HUES64 (cell line): ENCODE measurements around the gene RAD17.
A peak's percentile ranks its signal among the peaks of the same experiment; 100 is the strongest.
"Not testable (repeated sequence)": the region's sequence is repeated elsewhere in the genome, so short reads cannot be mapped to it uniquely, and the experiment has no call there.

Experiments used
- H3K27ac ChIP-seq: 2 replicates; pipeline ENCODE4 v1.7.0; 2013; ENCODE audit warnings: low read depth, low read length, inconsistent platforms
- H3K27me3 ChIP-seq: 2 replicates; pipeline ENCODE4 v1.6.1; 2013; ENCODE audit warnings: mild to moderate bottlenecking, low read length; ENCODE audit not compliant: insufficient read depth
- H3K36me3 ChIP-seq: 2 replicates; pipeline ENCODE4 v1.6.1; 2013; ENCODE audit warnings: mild to moderate bottlenecking, low read length; ENCODE audit not compliant: insufficient read depth
- H3K4me1 ChIP-seq: 2 replicates; pipeline ENCODE4 v1.6.1; 2013; ENCODE audit warnings: mild to moderate bottlenecking, low read length, moderate library complexity; ENCODE audit not compliant: insufficient read depth
- H3K4me3 ChIP-seq: 2 replicates; pipeline ENCODE4 v1.5.1; 2013; ENCODE audit warnings: mild to moderate bottlenecking, low read length, moderate library complexity
- H3K9ac ChIP-seq: 2 replicates; pipeline ENCODE4 v1.6.1; 2013; ENCODE audit warnings: mild to moderate bottlenecking, low read depth, low read length
- H3K9me3 ChIP-seq: 2 replicates; pipeline ENCODE4 v1.6.1; 2013; ENCODE audit warnings: low read depth, low read length; ENCODE audit not compliant: insufficient read depth
- WGBS: fragments of 150-250, 120-280 bp; methylation state at CpG from one replicate; pipeline ENCODE4 v1.1.7; 2013; ENCODE audit warnings: missing lambda C conversion rate; 5-methylcytosine and 5-hydroxymethylcytosine counted together

Gene RAD17

GRCh38 chr5:69414885-69415583, 45.4 kb downstream of the RAD17 start, which contains the start of gene MARVELD2:
TSS of gene MARVELD2 (plus strand) at chr5:69415116. CDS start at chr5:69419386, 4,270 bp downstream.
- no peaks in the 10 kb centered on the region for H3K9me3 ChIP-seq
- H3K36me3 ChIP-seq, result peaks cover 39% of the 10 kb centered on the region
- peak within 1 kb of the TSS; percentile 90 for H3K27ac ChIP-seq
- H3K27me3 ChIP-seq, result peaks cover 9% of the 10 kb centered on the region; the same call in 1 of the 2 replicates
- peak within 1 kb of the TSS; percentile 91 for H3K4me3 ChIP-seq
- WGBS, result under 1% methylated on average over 78 of the region's 78 CpGs
- peak within 1 kb of the TSS; percentile 92 for H3K9ac ChIP-seq
- H3K4me1 ChIP-seq, result peaks cover 15% of the 10 kb centered on the region

GRCh38 chr5:69415584-69415958, 46.0 kb downstream of the RAD17 start:
- Histone ChIP-seq H3K27me3 (peaks cover 9% of the 10 kb centered on the region; the same call in 1 of the 2 replicates), H3K4me3 (peak overlapping the region; percentile 91), H3K9me3 (no peaks in the 10 kb centered on the region), H3K9ac (peak overlapping the region; percentile 92), H3K27ac (peak overlapping the region; percentile 90), H3K4me1 (peaks cover 15% of the 10 kb centered on the region), H3K36me3 (peaks cover 39% of the 10 kb centered on the region)
- under 1% methylated on average over 18 of the region's 18 CpGs for WGBS

GRCh38 chr5:69416180-69416579, 46.6 kb downstream of the RAD17 start:
- Histone ChIP-seq H3K4me1 (peaks cover 15% of the 10 kb centered on the region), H3K27ac (no peak overlapping the region), H3K27me3 (peaks cover 9% of the 10 kb centered on the region; the same call in 1 of the 2 replicates), H3K9me3 (0 out of 2 replicates have a peak, but pooled peaks cover 1% of the 10 kb centered on the region), H3K36me3 (peaks cover 42% of the 10 kb centered on the region), H3K4me3 (peak overlapping the region; percentile 91), H3K9ac (peak overlapping the region; percentile 92)
- 29% methylated on average over 6 of the region's 6 CpGs for WGBS

GRCh38 chr5:69416699-69417098, 47.1 kb downstream of the RAD17 start:
- Histone ChIP-seq H3K27me3 (peaks cover 9% of the 10 kb centered on the region; the same call in 1 of the 2 replicates), H3K9me3 (0 out of 2 replicates have a peak, but pooled peaks cover 3% of the 10 kb centered on the region), H3K36me3 (peaks cover 37% of the 10 kb centered on the region), H3K4me3 (peak overlapping the region; percentile 91), H3K9ac (no peak overlapping the region), H3K27ac (no peak overlapping the region), H3K4me1 (peaks cover 15% of the 10 kb centered on the region)

- no peak overlapping the region for H3K9ac ChIP-seq
- peaks cover 28% of the 10 kb centered on the region for H3K36me3 ChIP-seq
- H3K27me3 ChIP-seq, result peaks cover 9% of the 10 kb centered on the region; the same call in 1 of the 2 replicates
- peaks cover 15% of the 10 kb centered on the region for H3K4me1 ChIP-seq
- 0 out of 2 replicates have a peak, but pooled peaks cover 3% of the 10 kb centered on the region for H3K9me3 ChIP-seq
- no CpG with 5 or more reads among the region's 3 CpGs for WGBS
- H3K4me3 ChIP-seq, result no peak overlapping the region
- no peak overlapping the region for H3K27ac ChIP-seq
These were observed 48.9 kb downstream of the RAD17 start for GRCh38 chr5:69418554-69418953.

GRCh38 chr5:69431424-69432303, 62.0 kb downstream of the RAD17 start:
- Histone ChIP-seq H3K9ac (no peak overlapping the region), H3K4me3 (no peak overlapping the region), H3K36me3 (peaks cover 26% of the 10 kb centered on the region), H3K4me1 (no peaks in the 10 kb centered on the region), H3K27me3 (no peaks in the 10 kb centered on the region), H3K9me3 (no peaks in the 10 kb centered on the region), H3K27ac (no peak overlapping the region)
- 97% methylated on average over 10 of the region's 11 CpGs for WGBS

GRCh38 chr5:69432412-69433206, 63.0 kb downstream of the RAD17 start:
- H3K4me1 ChIP-seq, result no peaks in the 10 kb centered on the region
- H3K27ac ChIP-seq, result no peak overlapping the region
- H3K36me3 ChIP-seq, result peaks cover 26% of the 10 kb centered on the region
- WGBS, result 96% methylated on average over 8 of the region's 8 CpGs
- no peak overlapping the region for H3K9ac ChIP-seq
- H3K4me3 ChIP-seq, result no peak overlapping the region
- H3K27me3 ChIP-seq, result no peaks in the 10 kb centered on the region
- H3K9me3 ChIP-seq, result no peaks in the 10 kb centered on the region

GRCh38 chr5:69435276-69435884, 65.8 kb downstream of the RAD17 start:
- 92% methylated on average over 5 of the region's 5 CpGs for WGBS
- H3K36me3 ChIP-seq, result peaks cover 29% of the 10 kb centered on the region
- H3K27ac ChIP-seq, H3K9me3 ChIP-seq, H3K4me1 ChIP-seq, H3K4me3 ChIP-seq, H3K9ac ChIP-seq, H3K27me3 ChIP-seq: not testable (repeated sequence)

- H3K9me3 ChIP-seq, result no peaks in the 10 kb centered on the region
- H3K4me3 ChIP-seq, result no peak overlapping the region
- peaks cover 17% of the 10 kb centered on the region; the same call in 1 of the 2 replicates for H3K36me3 ChIP-seq
- WGBS, result 96% methylated on average over 7 of the region's 7 CpGs
- H3K9ac ChIP-seq, result no peak overlapping the region
- H3K27ac ChIP-seq, result no peak overlapping the region
- H3K27me3 ChIP-seq, result no peaks in the 10 kb centered on the region
- H3K4me1 ChIP-seq, result no peaks in the 10 kb centered on the region
These were observed 74.6 kb downstream of the RAD17 start for GRCh38 chr5:69444127-69444754.

- H3K27ac ChIP-seq, result no peak overlapping the region
- no peak overlapping the region for H3K9ac ChIP-seq
- no peak overlapping the region for H3K4me3 ChIP-seq
- 92% methylated on average over 8 of the region's 8 CpGs for WGBS
- no peaks in the 10 kb centered on the region for H3K9me3 ChIP-seq
- H3K4me1 ChIP-seq, result peaks cover 3% of the 10 kb centered on the region; the same call in 1 of the 2 replicates
- H3K27me3 ChIP-seq, result no peaks in the 10 kb centered on the region
- H3K36me3 ChIP-seq, result no peaks in the 10 kb centered on the region
These were observed 79.9 kb downstream of the RAD17 start for GRCh38 chr5:69449511-69449910.
